HepG2 (cell line): ENCODE data around the gene VPS37B. TPM values are rescaled to one million over a fixed set of nuclear protein-coding genes. Genes with fewer than 3 reads are reported as not detected.

Experiments
- ATAC-seq: fragments of 200-7000 bp; cut with Tn5 transposase; 3 replicates; pipeline ENCODE4 v1.9.1; 2020; ENCODE audit warnings: mild to moderate bottlenecking, moderate library complexity
- BruUV-seq: library from RNA; stranded (reverse); fragments of 400-500 nt; replicated peaks from 2 replicates; lab custom pipeline; 2021; lab: Mats Ljungman, UMichigan
- CTCF ChIA-PET: fragments of 300-600 bp; formaldehyde crosslinking; extraction: SDS; loops from one replicate; lab custom pipeline; 2021; ENCODE audit warnings: low total read pairs, inconsistent platforms, low intra/inter-chr PET ratio; lab: Yijun Ruan, JAX
- POLR2A ChIA-PET: fragments of 350-600 bp; sonication (Branson Sonifier 250); formaldehyde crosslinking; loops from one replicate; lab custom pipeline; 2020; ENCODE audit warnings: antibody characterized with exemption, inconsistent platforms; lab: Yijun Ruan, JAX
- DNase-seq: peaks from one replicate; pipeline ENCODE4 v3.0.0-alpha.2; 2015; ENCODE audit warnings: low spot score
- FAIRE-seq: peaks from 3 replicates; lab custom pipeline; 2011; peaks lifted over from hg19 to GRCh38; lab: Jason Lieb, UNC
- H2AFZ ChIP-seq: one replicate; pipeline ENCODE4 v1.6.1; 2011; ENCODE audit warnings: low read length, inconsistent platforms
- H3K27ac ChIP-seq: fragments of 300-600 bp; 3 replicates; pipeline ENCODE4 v1.8.0; 2011; ENCODE audit warnings: mixed run types, mild to moderate bottlenecking, mixed read lengths, low read length, inconsistent platforms; ENCODE audit not compliant: insufficient read depth; ENCODE audit errors: extremely low read length
- H3K27me3 ChIP-seq, 2 experiments: fragments of 200-600 bp in 1 of 2; 2 replicates in 1 of 2; 3 replicates in 1 of 2; pipeline versions ENCODE4 v1.6.0 to v1.8.0; 2011; ENCODE audit warnings: low read length in 2 of 2, mild to moderate bottlenecking in 2 of 2, moderate library complexity in 2 of 2, inconsistent platforms in 1 of 2; ENCODE audit not compliant: insufficient read depth in 2 of 2, control insufficient read depth in 1 of 2
- H3K36me3 ChIP-seq, 2 experiments: fragments of 200-600 bp in 1 of 2; replicated peaks in 1 of 2; 2 replicates in 1 of 2; 3 replicates in 1 of 2; pipeline versions ENCODE4 v1.5.1 to v1.8.0; 2011; ENCODE audit warnings: low read length in 2 of 2, inconsistent platforms in 1 of 2; ENCODE audit not compliant: insufficient read depth in 2 of 2, control insufficient read depth in 1 of 2
- H3K4me1 ChIP-seq: 2 replicates; pipeline ENCODE4 v1.5.1; 2012; ENCODE audit warnings: low read length, inconsistent platforms; ENCODE audit not compliant: insufficient read depth
- H3K4me2 ChIP-seq: 2 replicates; pipeline ENCODE4 v1.6.0; 2011; ENCODE audit warnings: low read depth, low read length, inconsistent platforms
- H3K4me3 ChIP-seq, 3 experiments: fragments of 200-600 bp in 1 of 3; sonication (generic), shearing (Covaris generic) in 1 of 3; replicated peaks in 1 of 3; 2 replicates each; pipeline ENCODE4 v1.5.1; 2011 to 2016; ENCODE audit warnings: low read length in 3 of 3, inconsistent platforms in 2 of 3, low read depth in 2 of 3, mild to moderate bottlenecking in 2 of 3, control low read depth in 1 of 3, mixed read lengths in 1 of 3; ENCODE audit not compliant: insufficient read depth in 1 of 3
- H3K79me2 ChIP-seq: one replicate; pipeline ENCODE4 v1.6.1; 2011; ENCODE audit warnings: low read length, inconsistent platforms; ENCODE audit not compliant: insufficient read depth
- H3K9ac ChIP-seq: 2 replicates; pipeline ENCODE4 v1.6.0; 2011; ENCODE audit warnings: mild to moderate bottlenecking, low read depth, low read length, inconsistent platforms; ENCODE audit not compliant: insufficient read depth
- H3K9me3 ChIP-seq: 2 replicates; pipeline ENCODE4 v1.5.1; 2012; ENCODE audit warnings: mild to moderate bottlenecking, low read length
- H4K20me1 ChIP-seq: 2 replicates; pipeline ENCODE4 v1.6.0; 2011; ENCODE audit warnings: inconsistent platforms, mild to moderate bottlenecking, low read length, moderate library complexity; ENCODE audit not compliant: insufficient read depth
- HMGXB4 ChIP-seq, 2 experiments: sonication (generic) in 1 of 2; formaldehyde crosslinking in 1 of 2; IDR thresholded peaks; 2 replicates each; pipeline versions ENCODE4 v1.4.0 to v1.6.1; 2018 to 2020; ENCODE audit warnings: missing genetic modification reagents in 2 of 2, borderline replicate concordance in 1 of 2, low read depth in 1 of 2, mild to moderate bottlenecking in 1 of 2, missing biosample characterization in 1 of 2
- IRX3 ChIP-seq: sonication (generic); formaldehyde crosslinking; IDR thresholded peaks from 2 replicates; pipeline ENCODE4 v1.8.1; 2023; ENCODE audit warnings: mild to moderate bottlenecking, low read depth, missing genetic modification reagents, borderline replicate concordance
- MBNL3 ChIP-seq: fragments of 250-450 bp; sonication (Bioruptor Pico); conservative IDR thresholded peaks from 2 replicates; pipeline ENCODE4 v1.8.0; 2022; ENCODE audit warnings: mild to moderate bottlenecking, inconsistent platforms
- MLLT10 ChIP-seq: sonication (generic); formaldehyde crosslinking; IDR thresholded peaks from 2 replicates; pipeline ENCODE4 v1.4.0; 2020; ENCODE audit warnings: missing genetic modification reagents
- NPAS2 ChIP-seq: sonication (generic); formaldehyde crosslinking; IDR thresholded peaks from 2 replicates; pipeline ENCODE4 v1.8.0; 2022; ENCODE audit warnings: mild to moderate bottlenecking, missing genetic modification reagents, borderline replicate concordance
- NR2C2 ChIP-seq: sonication (generic); formaldehyde crosslinking; IDR thresholded peaks from 2 replicates; pipeline ENCODE4 v1.4.0; 2020; ENCODE audit warnings: missing genetic modification reagents, mild to moderate bottlenecking, moderate library complexity, borderline replicate concordance
- SMYD3 ChIP-seq: sonication (generic); formaldehyde crosslinking; IDR thresholded peaks from 2 replicates; pipeline ENCODE4 v1.8.1; 2023; ENCODE audit warnings: mild to moderate bottlenecking, missing genetic modification reagents
- SOX5 ChIP-seq: IDR thresholded peaks from 2 replicates; pipeline ENCODE4 v1.6.1; 2016; ENCODE audit warnings: borderline replicate concordance
- TCF7L2 ChIP-seq: IDR thresholded peaks from 2 replicates; pipeline ENCODE4 v1.6.1; 2011; ENCODE audit warnings: mild to moderate bottlenecking, low read depth, low read length, moderate library complexity
- YEATS2 ChIP-seq: sonication (generic); formaldehyde crosslinking; IDR thresholded peaks from 2 replicates; pipeline ENCODE4 v1.4.0; 2020; ENCODE audit warnings: missing genetic modification reagents, borderline replicate concordance
- ZNF512B ChIP-seq: sonication (generic); formaldehyde crosslinking; IDR thresholded peaks from 2 replicates; pipeline ENCODE4 v1.5.1; 2020; ENCODE audit warnings: missing genetic modification reagents, mild to moderate bottlenecking, borderline replicate concordance
- ZNF530 ChIP-seq: sonication (generic); formaldehyde crosslinking; IDR thresholded peaks from 2 replicates; pipeline ENCODE4 v1.5.0; 2020; ENCODE audit warnings: low read depth, mild to moderate bottlenecking, missing genetic modification reagents
- ZSCAN5A ChIP-seq: sonication (generic); formaldehyde crosslinking; IDR thresholded peaks from 2 replicates; pipeline ENCODE4 v1.8.0; 2022; ENCODE audit warnings: mild to moderate bottlenecking, missing genetic modification reagents, borderline replicate concordance
- WGBS: methylation state at CpG from one replicate; pipeline ENCODE4 v1.1.6; 2017; ENCODE audit warnings: low lambda C conversion rate; 5-methylcytosine and 5-hydroxymethylcytosine counted together
- in situ Hi-C: cut with HindIII; loops from 2 replicates; pipeline ENCODE4 v1.10.0; 2017; ENCODE audit warnings: low pct_unique_long_range_greater_than_20kb; ENCODE audit not compliant: extremely low pct_ligation_motif_present
- intact Hi-C: fragments of 100-400 bp; cut with micrococcal nuclease; formaldehyde crosslinking; loops from one replicate; pipeline ENCODE4 v1.10.0; 2022; ENCODE audit not compliant: unreplicated experiment
- polyA plus RNA-seq, 8 experiments: library from polyadenylated mRNA; depleted of rRNA in 3 of 8; stranded (reverse) in 7 of 8; unstranded in 1 of 8; fragments of >200 nt; fragmentation: Illumina TruSeq in 4 of 8; extraction: Trizol in 4 of 8; gene quantifications; 2 replicates each; pipeline versions ENCODE4 v1.2.1 to v1.2.3, GENCODE V29; 2011 to 2016; ENCODE audit warnings: low read depth in 4 of 8, missing spikeins in 1 of 8, mixed read lengths in 1 of 8; ENCODE audit not compliant: insufficient read depth in 1 of 8
- total RNA-seq, 5 experiments: library from RNA; depleted of rRNA; stranded (reverse); fragments of >200 nt; fragmentation: Illumina TruSeq; extraction: Trizol; gene quantifications; 2 replicates each; pipeline ENCODE4 v1.2.3, GENCODE V29; 2016; ENCODE audit warnings: low read depth in 1 of 5

The VPS37B gene
- total and polyA plus RNA-seq, 2 of the 13 experiments (the other 11 are each of a cell fraction or from before 2014, with no cell fraction given): 4.6 to 5.3 TPM

- Histone ChIP-seq H3K4me2 (no peak overlapping the region), H3K27ac (no peak overlapping the region), H3K36me3 (no peaks in the 10 kb centered on the region), H3K9ac (no peak overlapping the region), H3K4me3 (no peak overlapping the region), H3K4me1 (peaks cover 15% of the 10 kb centered on the region), H3K79me2 (no peaks in the 10 kb centered on the region), H4K20me1 (no peaks in the 10 kb centered on the region), H2AFZ (no peak overlapping the region), H3K9me3 (no peaks in the 10 kb centered on the region), H3K27me3 (no peaks in the 10 kb centered on the region)
- CTCF ChIA-PET: no interaction called here
- in situ Hi-C loops: no loop called here
- DNase-seq (no peak), FAIRE-seq (no peak), ATAC-seq (no peak)
- POLR2A ChIA-PET: no interaction called here
- no TSS peak for BruUV-seq
- TF ChIP-seq HMGXB4 (CRISPR knock-in tag; IDR thresholded peaks at IDR 0.05; ENCODE audit: borderline replicate concordance in 1 of 2, low read depth in 1 of 2): no peak
- no peak for TF ChIP-seq IRX3 (CRISPR knock-in tag)
- TF ChIP-seq MBNL3 (CRISPR knock-in tag): no peak
- no peak for TF ChIP-seq SOX5
- no peak for TF ChIP-seq NPAS2
- WGBS: 82% methylated on average over 6 of the region's 8 CpGs
- intact Hi-C loops: no loop called here
These were observed 26.0 kb upstream of the VPS37B start for GRCh38 chr12:122921917-122922316.

- CTCF ChIA-PET: no interaction called here
- no peak overlapping the region for H3K4me3 ChIP-seq
- TF ChIP-seq MLLT10 (CRISPR knock-in tag): no peak
- no peak for TF ChIP-seq TCF7L2
- TF ChIP-seq ZSCAN5A (CRISPR knock-in tag): no peak
- TF ChIP-seq ZNF512B (CRISPR knock-in tag): no peak
- no peak for TF ChIP-seq NR2C2
- no peak for TF ChIP-seq YEATS2 (CRISPR knock-in tag)
- no peak for TF ChIP-seq SMYD3 (CRISPR knock-in tag)
- no peak for TF ChIP-seq ZNF530
These were observed 24.8 kb upstream of the VPS37B start for GRCh38 chr12:122920687-122921086.

More at GRCh38 chr12:122920687-122921086, 24.8 kb upstream of the VPS37B start:
- Histone ChIP-seq H3K27me3 (no peaks in the 10 kb centered on the region), H2AFZ (no peak overlapping the region), H4K20me1 (no peaks in the 10 kb centered on the region), H3K27ac (no peak overlapping the region), H3K79me2 (no peaks in the 10 kb centered on the region), H3K4me2 (no peak overlapping the region), H3K4me1 (peaks cover 19% of the 10 kb centered on the region), H3K36me3 (no peaks in the 10 kb centered on the region), H3K9ac (no peak overlapping the region), H3K9me3 (no peaks in the 10 kb centered on the region)
- POLR2A ChIA-PET: no interaction called here
- BruUV-seq: no TSS peak
- in situ Hi-C loops (no loop called here), intact Hi-C loops (no loop called here)
- DNase-seq (no peak), ATAC-seq (no peak), FAIRE-seq (no peak)
- 73% methylated on average over 5 of the region's 5 CpGs for WGBS
